SJSA1 (cell line): ENCODE results near the gene ATP8B2. TPM values are rescaled to one million over a fixed set of nuclear protein-coding genes. Genes with fewer than 3 reads are reported as not detected.
"Not testable (repeated sequence)": the region's sequence is repeated elsewhere in the genome, so short reads cannot be mapped to it uniquely, and the experiment has no call there.

ENCODE experiments used
- DNase-seq, 2 experiments: peaks; one replicate each; pipeline ENCODE4 v3.0.0-alpha.2; 2015 to 2020; ENCODE audit warnings: low spot score in 2 of 2, low read depth in 1 of 2
- H3K27ac ChIP-seq: fragments of 250-450 bp; sonication (Bioruptor Pico); 2 replicates; pipeline ENCODE4 v1.5.1; 2020; ENCODE audit warnings: mild to moderate bottlenecking, moderate library complexity
- H3K27me3 ChIP-seq: fragments of 250-450 bp; sonication (Bioruptor Pico); replicated peaks from 2 replicates; pipeline ENCODE4 v1.5.1; 2020; ENCODE audit warnings: mild to moderate bottlenecking, moderate library complexity
- H3K36me3 ChIP-seq: fragments of 250-450 bp; sonication (Bioruptor Pico); 2 replicates; pipeline ENCODE4 v1.5.1; 2020; ENCODE audit warnings: mild to moderate bottlenecking
- H3K4me1 ChIP-seq: fragments of 250-450 bp; sonication (Bioruptor Pico); replicated peaks from 2 replicates; pipeline ENCODE4 v1.6.1; 2021; ENCODE audit warnings: mild to moderate bottlenecking
- H3K4me3 ChIP-seq: fragments of 250-450 bp; sonication (Bioruptor Pico); 2 replicates; pipeline ENCODE4 v1.5.1; 2020; ENCODE audit warnings: mild to moderate bottlenecking
- H3K9me3 ChIP-seq: fragments of 250-450 bp; sonication (Bioruptor Pico); replicated peaks from 2 replicates; pipeline ENCODE4 v1.5.1; 2020; ENCODE audit warnings: mild to moderate bottlenecking
- total RNA-seq: library from RNA; depleted of rRNA; stranded (reverse); fragments of >200 nt; shearing (Covaris generic); gene quantifications from 2 replicates; pipeline ENCODE4 v1.2.3, GENCODE V29; 2014; rRNA removed

The ATP8B2 gene
- total RNA-seq, 1 experiment from 2014 or later, result 77.8 TPM

GRCh38 chr1:154361357-154361756 lies 36.0 kb downstream of the ATP8B2 start:
- H3K9me3 ChIP-seq, result 0 out of 2 replicates have a peak, but pooled peaks cover 7% of the 10 kb centered on the region
- H3K4me1 ChIP-seq, result no peaks in the 10 kb centered on the region
- H3K27ac ChIP-seq, result no peak overlapping the region
- no peaks in the 10 kb centered on the region for H3K36me3 ChIP-seq
- H3K27me3 ChIP-seq, result no peaks in the 10 kb centered on the region
- no peak for DNase-seq
- H3K4me3 ChIP-seq, result no peak overlapping the region

- no peak for DNase-seq
- H3K27me3 ChIP-seq, result no peaks in the 10 kb centered on the region
- H3K4me3 ChIP-seq, result no peak overlapping the region
- H3K9me3 ChIP-seq, result no peaks in the 10 kb centered on the region
- H3K27ac ChIP-seq, result no peak overlapping the region
- H3K36me3 ChIP-seq, result no peaks in the 10 kb centered on the region
- H3K4me1 ChIP-seq, result no peaks in the 10 kb centered on the region
These were observed 46.1 kb downstream of the ATP8B2 start for GRCh38 chr1:154371436-154371835.

GRCh38 chr1:154373777-154374357 lies 48.5 kb downstream of the ATP8B2 start:
- H3K27me3 ChIP-seq, H3K4me3 ChIP-seq, DNase-seq, H3K36me3 ChIP-seq, H3K27ac ChIP-seq, H3K9me3 ChIP-seq, H3K4me1 ChIP-seq: not testable (repeated sequence)

- H3K4me1 ChIP-seq, result no peaks in the 10 kb centered on the region
- no peak overlapping the region for H3K4me3 ChIP-seq
- no peaks in the 10 kb centered on the region for H3K36me3 ChIP-seq
- DNase-seq, result no peak
- no peak overlapping the region for H3K27ac ChIP-seq
- H3K9me3 ChIP-seq, result no peaks in the 10 kb centered on the region
- no peaks in the 10 kb centered on the region for H3K27me3 ChIP-seq
These were observed 54.0 kb downstream of the ATP8B2 start for GRCh38 chr1:154379301-154379700.

- Histone ChIP-seq H3K9me3 (no peaks in the 10 kb centered on the region), H3K27ac (no peak overlapping the region), H3K4me1 (peaks cover 7% of the 10 kb centered on the region), H3K4me3 (no peak overlapping the region), H3K27me3 (0 out of 2 replicates have a peak, but pooled peaks cover 3% of the 10 kb centered on the region), H3K36me3 (no peaks in the 10 kb centered on the region)
- no peak for DNase-seq
These were observed 59.5 kb downstream of the ATP8B2 start for GRCh38 chr1:154384650-154385489.

GRCh38 chr1:154386643-154387352 lies 61.5 kb downstream of the ATP8B2 start:
- no peak overlapping the region for H3K4me3 ChIP-seq
- H3K9me3 ChIP-seq, result no peaks in the 10 kb centered on the region
- no peaks in the 10 kb centered on the region for H3K36me3 ChIP-seq
- H3K27ac ChIP-seq, result no peak overlapping the region
- peaks cover 7% of the 10 kb centered on the region for H3K4me1 ChIP-seq
- DNase-seq, result no peak
- H3K27me3 ChIP-seq, result 0 out of 2 replicates have a peak, but pooled peaks cover 3% of the 10 kb centered on the region

GRCh38 chr1:154391086-154391770 lies 65.9 kb downstream of the ATP8B2 start:
- H3K27me3 ChIP-seq, result 0 out of 2 replicates have a peak, but pooled peaks cover 2% of the 10 kb centered on the region
- H3K27ac ChIP-seq, result no peak overlapping the region
- H3K9me3 ChIP-seq, result no peaks in the 10 kb centered on the region
- peaks cover 7% of the 10 kb centered on the region for H3K4me1 ChIP-seq
- DNase-seq, result no peak
- no peaks in the 10 kb centered on the region for H3K36me3 ChIP-seq
- no peak overlapping the region for H3K4me3 ChIP-seq

- DNase-seq, result no peak
- Histone ChIP-seq H3K27ac (no peak overlapping the region), H3K9me3 (no peaks in the 10 kb centered on the region), H3K27me3 (no peaks in the 10 kb centered on the region), H3K4me3 (no peak overlapping the region), H3K4me1 (no peaks in the 10 kb centered on the region), H3K36me3 (no peaks in the 10 kb centered on the region)
These were observed 72.8 kb downstream of the ATP8B2 start for GRCh38 chr1:154398141-154398540.

- Histone ChIP-seq H3K27me3 (no peaks in the 10 kb centered on the region), H3K9me3 (no peaks in the 10 kb centered on the region), H3K36me3 (no peaks in the 10 kb centered on the region), H3K27ac (no peak overlapping the region), H3K4me1 (no peaks in the 10 kb centered on the region), H3K4me3 (no peak overlapping the region)
- no peak for DNase-seq
These were observed 73.4 kb downstream of the ATP8B2 start for GRCh38 chr1:154398678-154399077.

- Histone ChIP-seq H3K9me3 (no peaks in the 10 kb centered on the region), H3K27me3 (no peaks in the 10 kb centered on the region)
- DNase-seq, result no peak
These were observed 75.1 kb downstream of the ATP8B2 start for GRCh38 chr1:154400381-154400801.

More at GRCh38 chr1:154400381-154400801, 75.1 kb downstream of the ATP8B2 start:
- Histone ChIP-seq H3K36me3 (no peaks in the 10 kb centered on the region), H3K27ac (no peak overlapping the region), H3K4me3 (no peak overlapping the region), H3K4me1 (peaks cover 6% of the 10 kb centered on the region)

Other genes starting within 250 kb of the ATP8B2 start
- gene NUP210L, start 170.5 kb upstream of the ATP8B2 start, total RNA-seq, result not detected in 2 replicates
- 847 and 1,117 TPM in 2 replicates for gene TPM3, start 133.4 kb upstream of the ATP8B2 start, total RNA-seq
- not detected in 2 replicates for gene CFAP141, start 119.2 kb upstream of the ATP8B2 start, total RNA-seq
- 83.4 and 92.1 TPM in 2 replicates for gene UBAP2L, start 104.6 kb upstream of the ATP8B2 start, total RNA-seq
- 175 and 184 TPM in 2 replicates for gene HAX1, start 52.9 kb upstream of the ATP8B2 start, total RNA-seq
- not detected in 2 replicates for gene AQP10, start 4.4 kb upstream of the ATP8B2 start, total RNA-seq
- gene IL6R, start 79.8 kb downstream of the ATP8B2 start, total RNA-seq, result 22.4 and 32.6 TPM in 2 replicates
- gene TDRD10, start 176.7 kb downstream of the ATP8B2 start, total RNA-seq, result not detected in 2 replicates
- gene SHE, start 176.9 kb downstream of the ATP8B2 start, total RNA-seq, result not detected in 2 replicates
- 37.9 and 55.8 TPM in 2 replicates for gene UBE2Q1, start 233.1 kb downstream of the ATP8B2 start, total RNA-seq
- gene CHRNB2, start 242.3 kb downstream of the ATP8B2 start, total RNA-seq, result not detected in 2 replicates